ENCODE results near the gene ZNF358. TPM values are rescaled to one million over a fixed set of nuclear protein-coding genes. Genes with fewer than 3 reads are reported as not detected.

The ZNF358 gene
- total and polyA plus RNA-seq, 10 donors: 22.8 to 50.5 (median 43.1) TPM

- intact Hi-C loops (cut with DNase I; ENCODE audit: low total_unique reads): no loop called here
- H3K4me1 ChIP-seq: peaks cover 0 to 46% (median 17%) of the 10 kb centered on the region in 6 donors
- no peak overlapping the region for H3K4me3 ChIP-seq
- no peaks in the 10 kb centered on the region for H3K9me3 ChIP-seq
- 66 to 77% (median 71%) methylated on average over 8 of the region's 8 CpGs for WGBS, 5 donors
- no peak for DNase-seq
- peaks cover 2 to 85% (median 46%) of the 10 kb centered on the region in 6 donors for H3K36me3 ChIP-seq
- H3K27ac ChIP-seq: peak overlapping the region; percentile 29 to 88 (median 78)
- TF ChIP-seq POLR2A (IDR thresholded peaks at IDR 0.05) (no peak), CTCF (IDR thresholded peaks at IDR 0.05 in 8 of 11, conservative IDR thresholded peaks at IDR 0.05 in 3 of 11) (no peak), POLR2AphosphoS5 (IDR thresholded peaks at IDR 0.05) (no peak)
- H3K27me3 ChIP-seq (replicated peaks in 1 of 7): no peaks in the 10 kb centered on the region
Measured at GRCh38 chr19:7545300-7545699, 29.4 kb downstream of the ZNF358 start.

- H3K36me3 ChIP-seq: peaks cover 2 to 85% (median 46%) of the 10 kb centered on the region in 6 donors
Measured at GRCh38 chr19:7545904-7546303, 30.0 kb downstream of the ZNF358 start.

GRCh38 chr19:7547159-7547558 lies 31.3 kb downstream of the ZNF358 start:
- intact Hi-C loops (cut with DNase I; ENCODE audit: low total_unique reads): no loop called here
- Histone ChIP-seq H3K27me3 (replicated peaks in 1 of 7) (no peaks in the 10 kb centered on the region), H3K4me1 (peaks cover 0 to 52% (median 17%) of the 10 kb centered on the region in 6 donors), H3K9me3 (no peaks in the 10 kb centered on the region), H3K27ac (peak overlapping the region in 1 of 8 donors; percentile 88), H3K4me3 (no peak overlapping the region), H3K36me3 (peaks cover 1 to 85% (median 37%) of the 10 kb centered on the region in 6 donors)
- TF ChIP-seq POLR2AphosphoS5 (IDR thresholded peaks at IDR 0.05) (no peak), CTCF (IDR thresholded peaks at IDR 0.05 in 8 of 11, conservative IDR thresholded peaks at IDR 0.05 in 3 of 11) (no peak), POLR2A (IDR thresholded peaks at IDR 0.05) (no peak)
- WGBS, 5 donors: 65 to 81% (median 79%) methylated on average over 3 of the region's 3 CpGs
- no peak for DNase-seq

More at GRCh38 chr19:7545904-7546303, 30.0 kb downstream of the ZNF358 start:
- Histone ChIP-seq H3K4me3 (no peak overlapping the region), H3K9me3 (no peaks in the 10 kb centered on the region), H3K4me1 (peaks cover 0 to 46% (median 17%) of the 10 kb centered on the region in 6 donors), H3K27ac (peak overlapping the region in 6 of 8 donors; percentile 54 to 88 (median 82)), H3K27me3 (replicated peaks in 1 of 7) (no peaks in the 10 kb centered on the region)
- TF ChIP-seq POLR2AphosphoS5 (IDR thresholded peaks at IDR 0.05) (peak in 1 of 3 donors; percentile 41), CTCF (IDR thresholded peaks at IDR 0.05 in 8 of 11, conservative IDR thresholded peaks at IDR 0.05 in 3 of 11) (no peak)
- DNase-seq: no peak
- intact Hi-C loops (cut with DNase I; ENCODE audit: low total_unique reads): no loop called here
- WGBS, 5 donors: 14 to 42% (median 36%) methylated on average over 1 of the region's 1 CpG

GRCh38 chr19:7549429-7550148 lies 33.7 kb downstream of the ZNF358 start:
- no peaks in the 10 kb centered on the region for H3K27me3 ChIP-seq (replicated peaks in 1 of 7)
- no peak for DNase-seq
- TF ChIP-seq CTCF (IDR thresholded peaks at IDR 0.05 in 8 of 11, conservative IDR thresholded peaks at IDR 0.05 in 3 of 11) (no peak), POLR2AphosphoS5 (IDR thresholded peaks at IDR 0.05) (peak in 2 of 3 donors; percentile 1 to 5)
- peaks cover 0 to 32% (median 11%) of the 10 kb centered on the region in 6 donors for H3K4me1 ChIP-seq
- H3K27ac ChIP-seq: no peak overlapping the region
- H3K9me3 ChIP-seq: no peaks in the 10 kb centered on the region
- no peak overlapping the region for H3K4me3 ChIP-seq
- WGBS, 5 donors: 83 to 96% (median 91%) methylated on average over 35 to 36 of the region's 36 CpGs
- H3K36me3 ChIP-seq: peaks cover 0 to 85% (median 35%) of the 10 kb centered on the region in 6 donors
- intact Hi-C loops (cut with DNase I; ENCODE audit: low total_unique reads): no loop called here

All from spleen (tissue), 11 donors.